Mammary epithelial cell (primary cell): ENCODE measurements around the gene PPM1M.

Experiments used
- CTCF ChIP-seq, 2 donors: IDR thresholded peaks in 1 of 2; conservative IDR thresholded peaks in 1 of 2; 2 replicates each; pipeline ENCODE4 v1.5.1; 2011 to 2012; ENCODE audit warnings: inconsistent platforms in 2 of 2, low read length in 2 of 2, mild to moderate bottlenecking in 2 of 2, control low read depth in 1 of 2, low read depth in 1 of 2; ENCODE audit not compliant: insufficient read depth in 1 of 2; ENCODE audit errors: extremely low read depth in 1 of 2
- EZH2 ChIP-seq: IDR thresholded peaks from 2 replicates; pipeline ENCODE4 v1.6.1; 2012; ENCODE audit warnings: low read length, inconsistent platforms, borderline replicate concordance

GRCh38 chr3:52248165-52248541, 2.6 kb downstream of the PPM1M start:
- TF ChIP-seq CTCF (conservative IDR thresholded peaks at IDR 0.05 in 1 of 2, IDR thresholded peaks at IDR 0.05 in 1 of 2; ENCODE audit: extremely low read depth in 1 of 2, insufficient read depth in 1 of 2, low read depth in 1 of 2, low read length in 2 of 2) (no peak), EZH2 (no peak)
